ENCODE results near the gene ABCA1.
"Not testable (repeated sequence)": the region's sequence is repeated elsewhere in the genome, so short reads cannot be mapped to it uniquely, and the experiment has no call there.

The ABCA1 gene

DNA sequence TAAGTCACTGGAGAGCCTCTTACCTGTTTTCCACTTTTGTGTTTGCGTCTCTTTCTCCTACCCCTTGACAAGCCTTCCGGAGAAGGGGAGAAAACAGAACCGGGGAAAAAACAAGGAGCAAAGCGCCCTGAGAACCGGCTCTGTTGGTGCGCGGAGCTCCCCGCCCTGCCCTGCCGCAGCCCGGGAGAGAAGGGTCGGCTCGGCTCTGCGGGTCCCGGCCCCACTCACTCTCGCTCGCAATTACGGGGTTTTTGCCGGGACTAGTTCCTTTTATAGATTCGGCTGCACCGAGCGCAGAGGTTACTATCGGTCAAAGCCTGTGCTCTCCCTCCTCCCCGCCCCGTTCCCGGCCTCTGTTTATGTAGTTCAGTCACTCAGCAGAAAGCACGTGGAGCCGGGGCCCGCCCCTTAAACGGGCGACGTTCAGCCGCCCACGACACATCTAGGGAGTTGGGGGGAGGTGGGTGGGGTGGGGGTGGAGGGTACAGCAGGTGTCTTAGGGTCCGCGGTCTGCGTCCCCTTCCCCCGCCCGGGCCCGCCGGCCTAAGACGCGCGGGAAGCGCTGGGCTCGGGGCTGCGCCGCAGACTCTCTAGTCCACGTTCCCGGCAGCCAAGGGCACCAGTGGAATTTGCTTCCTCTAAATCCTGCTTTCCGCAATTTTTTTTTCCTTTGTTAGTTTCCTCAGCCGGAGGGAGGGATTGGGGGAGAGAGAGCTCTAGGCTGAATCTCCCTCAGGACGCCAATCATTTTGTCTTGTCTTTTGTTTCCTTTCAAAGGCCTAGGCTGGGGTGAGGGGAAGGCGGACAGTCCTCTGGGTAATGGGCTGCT, at the start of gene ABCA1:
Gene ABCA1, minus strand, starts transcription at position 244 of the 829 bp plus-strand sequence. CDS start 24,476 bp downstream, outside the sequence.
- in situ Hi-C loops (cut with MboI; ENCODE audit: low sequenced_read_pairs): loop anchor here (10.0 kb wide), 1 partner anchor 227 kb away; no protein-coding TSS in a partner anchor

DNA sequence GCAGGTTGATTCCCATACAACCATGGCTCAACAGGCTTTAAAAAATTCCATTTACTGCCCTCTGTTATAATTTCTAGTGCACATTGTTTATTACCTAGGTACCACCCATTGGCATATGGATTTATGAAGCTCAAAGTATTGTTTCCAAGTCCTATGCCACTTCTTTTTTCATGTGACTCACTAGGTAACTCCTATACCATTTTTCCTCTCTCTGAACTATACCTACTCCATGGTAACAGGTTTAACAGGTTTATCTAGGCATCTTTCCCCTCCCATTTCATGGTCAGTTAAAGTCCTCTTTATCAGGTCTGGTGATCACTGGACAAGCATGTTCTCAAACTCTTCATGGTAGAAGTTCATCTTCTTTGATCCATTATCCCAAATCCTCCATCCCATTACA, 49.6 kb upstream of the ABCA1 start:
- in situ Hi-C loops (cut with MboI; ENCODE audit: low sequenced_read_pairs): no loop called here

GRCh38 chr9:104977168-104977567, 49.2 kb upstream of the ABCA1 start:
- in situ Hi-C loops (cut with MboI; ENCODE audit: low sequenced_read_pairs): no loop called here

DNA sequence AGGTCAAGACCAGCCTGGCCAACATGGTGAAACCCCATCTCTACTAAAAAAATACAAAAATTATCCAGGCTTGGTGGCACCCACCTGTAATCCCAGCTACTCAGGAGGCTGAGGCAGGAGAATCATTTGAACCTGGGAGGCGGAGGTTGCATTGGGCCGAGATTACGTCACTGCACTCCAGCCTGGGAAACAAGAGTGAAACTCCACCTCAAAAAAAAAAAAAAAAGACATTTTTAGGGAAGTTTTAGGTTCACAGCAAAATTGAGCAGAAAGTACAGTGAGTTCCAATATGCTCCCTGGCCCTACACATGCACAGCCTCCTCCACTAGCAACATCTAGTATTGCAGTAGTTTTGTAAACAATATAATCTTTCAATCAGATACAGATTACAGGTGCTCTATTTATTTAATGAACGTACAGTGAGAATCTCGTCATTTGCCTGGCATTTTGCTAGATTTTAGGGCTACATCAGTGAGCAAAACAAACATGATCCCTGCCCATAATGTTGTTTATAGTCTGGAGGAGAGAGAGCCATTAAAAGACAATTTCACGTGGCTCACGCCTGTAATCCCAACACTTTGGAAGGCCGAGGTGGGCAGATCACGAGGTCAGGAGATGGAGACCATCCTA, 48.1 kb upstream of the ABCA1 start:
- in situ Hi-C loops (cut with MboI; ENCODE audit: low sequenced_read_pairs): not testable (repeated sequence)

DNA sequence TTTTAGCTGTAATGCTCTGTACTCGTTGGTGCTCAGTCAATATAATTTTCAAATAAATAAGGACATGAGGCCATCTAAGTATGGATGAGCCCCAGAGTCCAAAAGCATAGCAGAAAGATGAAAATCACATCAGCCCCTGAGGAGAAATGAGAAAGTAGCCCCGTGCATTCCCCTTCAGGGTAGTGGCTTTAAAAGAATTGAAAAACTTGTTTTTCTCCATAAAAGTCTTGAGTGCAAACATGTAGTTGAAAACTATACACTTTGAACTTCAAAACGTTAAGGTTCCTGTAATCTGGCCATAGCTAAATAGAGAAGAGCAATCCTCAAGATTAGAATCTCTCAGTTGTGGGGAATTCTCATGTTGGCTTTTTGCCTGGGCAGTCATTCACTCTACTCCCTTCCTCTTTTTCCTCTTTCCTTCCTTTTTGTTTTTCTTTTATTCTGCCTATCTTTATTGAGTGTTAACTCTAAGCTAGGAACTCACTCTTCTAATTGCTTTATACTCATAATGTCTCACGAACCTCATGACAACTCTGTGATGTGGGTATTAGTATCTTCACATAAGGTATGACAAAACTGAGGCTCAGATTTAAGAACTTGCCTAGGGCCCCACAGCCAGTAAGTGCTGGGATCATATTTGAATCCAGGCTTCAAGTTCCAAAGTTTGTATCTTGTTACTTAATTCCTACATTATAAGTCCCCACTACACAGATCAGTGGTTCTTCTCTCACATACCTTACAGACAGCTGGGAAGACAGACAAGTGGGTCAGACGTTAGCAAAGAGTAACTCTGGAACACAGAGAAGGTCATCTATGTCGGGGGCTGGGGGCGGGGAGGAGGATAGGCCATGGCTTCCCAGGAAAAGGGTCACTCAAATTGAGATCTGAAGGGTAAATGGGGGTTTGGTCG, 46.4 kb upstream of the ABCA1 start:
- in situ Hi-C loops (cut with MboI; ENCODE audit: low sequenced_read_pairs): no loop called here

GRCh38 chr9:104972242-104972866, 44.4 kb upstream of the ABCA1 start:
- in situ Hi-C loops (cut with MboI; ENCODE audit: low sequenced_read_pairs): no loop called here

DNA sequence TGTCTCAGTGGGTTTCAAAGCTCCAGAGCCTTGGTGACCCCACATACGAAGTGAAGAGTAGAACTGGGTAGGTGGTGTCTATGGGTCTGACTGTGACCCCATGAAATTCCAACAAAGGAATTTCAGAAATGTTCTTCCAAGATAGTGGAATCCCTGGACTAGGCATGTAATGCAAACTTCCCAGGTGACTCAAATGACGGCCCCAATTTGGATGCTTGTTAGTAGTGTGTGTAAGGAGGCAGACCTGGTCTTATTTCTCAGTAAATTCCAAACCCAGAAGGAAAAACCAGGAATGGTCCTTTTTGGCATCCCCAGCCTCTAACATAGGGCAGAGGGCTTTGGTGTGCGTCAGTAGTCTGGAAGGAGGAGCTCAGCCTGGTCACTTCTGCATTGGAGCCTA, 43.6 kb upstream of the ABCA1 start:
- in situ Hi-C loops (cut with MboI; ENCODE audit: low sequenced_read_pairs): no loop called here

GRCh38 chr9:104970271-104970987, 42.5 kb upstream of the ABCA1 start:
- in situ Hi-C loops (cut with MboI; ENCODE audit: low sequenced_read_pairs): no loop called here

GRCh38 chr9:104969116-104969515, 41.2 kb upstream of the ABCA1 start:
- in situ Hi-C loops (cut with MboI; ENCODE audit: low sequenced_read_pairs): no loop called here

- in situ Hi-C loops (cut with MboI; ENCODE audit: low sequenced_read_pairs): no loop called here
Measured at GRCh38 chr9:104968025-104968982, 40.3 kb upstream of the ABCA1 start.

DNA sequence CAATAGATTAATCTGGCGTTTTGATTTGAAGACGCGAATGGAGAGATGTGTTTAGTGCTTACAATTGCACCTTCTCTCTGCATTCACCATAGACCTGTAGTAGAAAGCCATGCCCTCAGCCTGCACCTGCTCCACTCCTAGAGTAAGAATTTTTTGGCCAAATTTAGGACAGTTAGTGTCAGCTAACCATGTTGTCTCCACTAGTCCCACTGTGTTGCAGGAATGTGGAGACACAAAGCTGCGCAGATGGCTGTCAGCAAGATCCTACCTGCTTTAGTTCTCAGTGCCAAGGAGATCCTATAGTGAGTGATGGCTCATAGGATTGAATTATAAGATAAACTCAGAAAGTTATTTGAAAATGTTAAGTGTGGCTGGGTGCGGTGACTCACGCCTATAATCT, 35.1 kb upstream of the ABCA1 start:
- in situ Hi-C loops (cut with MboI; ENCODE audit: low sequenced_read_pairs): no loop called here

- in situ Hi-C loops (cut with MboI; ENCODE audit: low sequenced_read_pairs): no loop called here
Measured at GRCh38 chr9:104961701-104962359, 33.9 kb upstream of the ABCA1 start.

DNA sequence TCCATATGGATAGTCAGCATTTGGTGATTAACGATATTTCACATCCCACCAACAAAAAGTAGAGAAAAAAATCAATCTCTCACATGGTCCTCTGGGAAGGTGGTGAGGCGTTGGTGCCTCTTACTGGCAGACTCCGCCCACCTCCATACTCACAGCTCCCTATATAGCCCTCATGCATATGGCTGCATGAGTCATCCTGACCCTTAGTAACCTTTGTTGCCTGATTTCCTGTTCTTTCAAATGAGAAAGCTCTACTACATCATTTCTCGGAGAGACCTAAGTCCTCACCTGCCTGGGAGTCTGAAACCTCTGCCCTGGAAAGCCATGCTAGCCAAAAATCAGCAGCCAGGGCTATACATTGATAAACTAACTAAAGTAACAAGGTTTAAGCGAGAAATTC, 33.3 kb upstream of the ABCA1 start:
- in situ Hi-C loops (cut with MboI; ENCODE audit: low sequenced_read_pairs): no loop called here

- in situ Hi-C loops (cut with MboI; ENCODE audit: low sequenced_read_pairs): no loop called here
Measured at GRCh38 chr9:104960662-104961061, 32.7 kb upstream of the ABCA1 start.

GRCh38 chr9:104958751-104959150, 30.8 kb upstream of the ABCA1 start:
- in situ Hi-C loops (cut with MboI; ENCODE audit: low sequenced_read_pairs): no loop called here

- in situ Hi-C loops (cut with MboI; ENCODE audit: low sequenced_read_pairs): not testable (repeated sequence)
Measured at GRCh38 chr9:104958006-104958405, 30.1 kb upstream of the ABCA1 start.

- in situ Hi-C loops (cut with MboI; ENCODE audit: low sequenced_read_pairs): no loop called here
Measured at GRCh38 chr9:104951487-104951886, 23.5 kb upstream of the ABCA1 start.

DNA sequence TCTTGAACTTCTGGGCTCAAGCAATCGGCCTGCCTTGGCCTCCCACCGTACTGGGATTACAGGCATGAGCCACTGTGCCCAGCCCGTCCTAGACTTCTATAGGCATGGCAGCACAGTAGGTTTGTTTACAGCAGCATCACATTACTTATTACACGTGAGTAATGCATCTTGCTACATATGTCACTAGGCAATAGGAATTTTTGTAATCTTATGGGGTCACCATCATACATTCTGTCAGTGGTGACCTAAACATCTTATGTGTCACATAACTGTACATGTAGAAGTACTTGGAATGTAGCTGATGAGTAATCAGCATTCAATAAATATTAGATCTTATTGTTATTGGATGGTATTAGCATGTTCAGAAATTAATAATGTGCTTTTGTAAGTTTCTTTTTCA, 22.9 kb upstream of the ABCA1 start:
- in situ Hi-C loops (cut with MboI; ENCODE audit: low sequenced_read_pairs): no loop called here

- in situ Hi-C loops (cut with MboI; ENCODE audit: low sequenced_read_pairs): no loop called here
Measured at GRCh38 chr9:104948277-104948676, 20.3 kb upstream of the ABCA1 start.
